Thyroid gland (tissue), 4 donors: ENCODE results near the gene HES1.

Source experiments
- POLR2A ChIP-seq, 2 donors: fragments of 450-650 bp; IDR thresholded peaks; one replicate each; pipeline ENCODE4 v1.6.1; 2017; ENCODE audit warnings: antibody characterized with exemption in 2 of 2, mild to moderate bottlenecking in 2 of 2, moderate library complexity in 1 of 2
- TF ChIP-seq, protein P1 (sequence below), 6 experiments: fragments of 200-600 bp in 3 of 6; fragments of 450-650 bp in 3 of 6; sonication (generic) in 3 of 6; IDR thresholded peaks; one replicate each; pipeline ENCODE4 v1.5.1; 2016 to 2019; ENCODE audit warnings: antibody characterized with exemption in 6 of 6, mild to moderate bottlenecking in 2 of 6, inconsistent platforms in 1 of 6, moderate library complexity in 1 of 6

DNA sequence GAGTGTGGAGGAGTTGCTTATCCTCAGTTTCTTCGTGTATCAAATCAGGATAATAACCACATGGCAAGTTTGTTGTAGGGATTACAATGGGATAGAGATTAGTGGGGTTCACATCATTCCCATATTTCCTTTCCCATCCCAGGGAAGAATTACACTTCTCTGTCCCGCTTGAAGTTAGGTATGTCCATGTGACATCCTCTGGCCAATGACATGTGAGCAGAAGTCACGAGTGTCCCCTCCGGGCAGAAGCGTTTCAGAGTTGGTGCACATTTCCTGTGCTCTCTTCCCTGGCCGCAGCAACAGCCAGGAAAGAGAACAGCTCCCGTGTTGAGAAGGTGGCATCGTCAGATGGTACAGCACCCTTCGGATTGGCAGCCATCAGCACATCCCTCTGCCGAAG, 36.7 kb upstream of the HES1 start:
- no peak for TF ChIP-seq POLR2A (IDR thresholded peaks at IDR 0.05)
- TF ChIP-seq, protein P1, sequence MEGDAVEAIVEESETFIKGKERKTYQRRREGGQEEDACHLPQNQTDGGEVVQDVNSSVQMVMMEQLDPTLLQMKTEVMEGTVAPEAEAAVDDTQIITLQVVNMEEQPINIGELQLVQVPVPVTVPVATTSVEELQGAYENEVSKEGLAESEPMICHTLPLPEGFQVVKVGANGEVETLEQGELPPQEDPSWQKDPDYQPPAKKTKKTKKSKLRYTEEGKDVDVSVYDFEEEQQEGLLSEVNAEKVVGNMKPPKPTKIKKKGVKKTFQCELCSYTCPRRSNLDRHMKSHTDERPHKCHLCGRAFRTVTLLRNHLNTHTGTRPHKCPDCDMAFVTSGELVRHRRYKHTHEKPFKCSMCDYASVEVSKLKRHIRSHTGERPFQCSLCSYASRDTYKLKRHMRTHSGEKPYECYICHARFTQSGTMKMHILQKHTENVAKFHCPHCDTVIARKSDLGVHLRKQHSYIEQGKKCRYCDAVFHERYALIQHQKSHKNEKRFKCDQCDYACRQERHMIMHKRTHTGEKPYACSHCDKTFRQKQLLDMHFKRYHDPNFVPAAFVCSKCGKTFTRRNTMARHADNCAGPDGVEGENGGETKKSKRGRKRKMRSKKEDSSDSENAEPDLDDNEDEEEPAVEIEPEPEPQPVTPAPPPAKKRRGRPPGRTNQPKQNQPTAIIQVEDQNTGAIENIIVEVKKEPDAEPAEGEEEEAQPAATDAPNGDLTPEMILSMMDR (IDR thresholded peaks at IDR 0.05) = no peak
